22Rv1 (cell line): ENCODE measurements around the gene IFITM1.

Source experiments
- ZFX ChIP-seq: fragments of 450-650 bp; IDR thresholded peaks from 2 replicates; pipeline ENCODE4 v1.6.1; 2017; ENCODE audit warnings: antibody characterized with exemption, borderline replicate concordance
- TF ChIP-seq, protein P1 (sequence below): fragments of 450-650 bp; IDR thresholded peaks from 2 replicates; pipeline ENCODE4 v1.5.1; 2017; ENCODE audit warnings: mild to moderate bottlenecking

- TF ChIP-seq, protein P1, sequence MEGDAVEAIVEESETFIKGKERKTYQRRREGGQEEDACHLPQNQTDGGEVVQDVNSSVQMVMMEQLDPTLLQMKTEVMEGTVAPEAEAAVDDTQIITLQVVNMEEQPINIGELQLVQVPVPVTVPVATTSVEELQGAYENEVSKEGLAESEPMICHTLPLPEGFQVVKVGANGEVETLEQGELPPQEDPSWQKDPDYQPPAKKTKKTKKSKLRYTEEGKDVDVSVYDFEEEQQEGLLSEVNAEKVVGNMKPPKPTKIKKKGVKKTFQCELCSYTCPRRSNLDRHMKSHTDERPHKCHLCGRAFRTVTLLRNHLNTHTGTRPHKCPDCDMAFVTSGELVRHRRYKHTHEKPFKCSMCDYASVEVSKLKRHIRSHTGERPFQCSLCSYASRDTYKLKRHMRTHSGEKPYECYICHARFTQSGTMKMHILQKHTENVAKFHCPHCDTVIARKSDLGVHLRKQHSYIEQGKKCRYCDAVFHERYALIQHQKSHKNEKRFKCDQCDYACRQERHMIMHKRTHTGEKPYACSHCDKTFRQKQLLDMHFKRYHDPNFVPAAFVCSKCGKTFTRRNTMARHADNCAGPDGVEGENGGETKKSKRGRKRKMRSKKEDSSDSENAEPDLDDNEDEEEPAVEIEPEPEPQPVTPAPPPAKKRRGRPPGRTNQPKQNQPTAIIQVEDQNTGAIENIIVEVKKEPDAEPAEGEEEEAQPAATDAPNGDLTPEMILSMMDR, result no peak
- TF ChIP-seq ZFX, result no peak
These were observed 10.3 kb downstream of the IFITM1 start for GRCh38 chr11:324156-324555.
